Prostate gland (tissue), 2 donors: ENCODE measurements around the gene IL19. TPM values are rescaled to one million over a fixed set of nuclear protein-coding genes. Genes with fewer than 3 reads are reported as not detected.

ENCODE experiments used
- DNase-seq: peaks from one replicate; pipeline ENCODE4 v3.0.0-alpha.2; 2019; ENCODE audit warnings: low spot score
- H3K27ac ChIP-seq, 2 donors: fragments of 200-600 bp; sonication (generic); 2 replicates each; pipeline ENCODE4 v1.5.1; 2017 to 2019
- H3K27me3 ChIP-seq: fragments of 200-600 bp; sonication (generic); replicated peaks from 2 replicates; pipeline ENCODE4 v1.5.1; 2019; ENCODE audit not compliant: insufficient read depth
- H3K36me3 ChIP-seq, 2 donors: fragments of 200-600 bp; sonication (generic); 1 replicate in 1 of 2; 2 replicates in 1 of 2; pipeline versions ENCODE4 v1.5.1 to v1.8.1; 2017 to 2019
- H3K4me1 ChIP-seq: fragments of 200-600 bp; sonication (generic); replicated peaks from 2 replicates; pipeline ENCODE4 v1.5.1; 2019
- H3K4me3 ChIP-seq, 2 donors: fragments of 200-600 bp; sonication (generic); 2 replicates each; pipeline ENCODE4 v1.5.1; 2017 to 2019
- H3K9me3 ChIP-seq: fragments of 200-600 bp; sonication (generic); 2 replicates; pipeline ENCODE4 v1.5.1; 2017
- CTCF ChIP-seq, 4 experiments: fragments of 200-600 bp in 2 of 4; fragments of 450-650 bp in 2 of 4; sonication (generic) in 2 of 4; IDR thresholded peaks; 1 replicate in 3 of 4; 2 replicates in 1 of 4; pipeline ENCODE4 v1.5.1; 2016 to 2019; ENCODE audit warnings: antibody characterized with exemption in 4 of 4, mild to moderate bottlenecking in 2 of 4, moderate library complexity in 2 of 4
- POLR2A ChIP-seq: fragments of 450-650 bp; IDR thresholded peaks from one replicate; pipeline ENCODE4 v1.6.1; 2016; ENCODE audit warnings: antibody characterized with exemption, mild to moderate bottlenecking
- POLR2AphosphoS5 ChIP-seq: sonication (generic); formaldehyde crosslinking; IDR thresholded peaks from one replicate; pipeline ENCODE4 v1.6.1; 2017; ENCODE audit warnings: antibody characterized with exemption
- WGBS: methylation state at CpG from one replicate; pipeline ENCODE4 v1.1.5; 2018; 5-methylcytosine and 5-hydroxymethylcytosine counted together
- intact Hi-C: fragments of 100-400 bp; cut with DNase I; formaldehyde crosslinking; loops from one replicate; pipeline ENCODE4 v1.14.2; 2022
- total RNA-seq, 2 donors: library from RNA; depleted of rRNA; stranded (reverse); fragments of >200 nt; gene quantifications; one replicate each; pipeline ENCODE4 v1.1.0, GENCODE V29; 2016

IL19 gene
- total RNA-seq, 2 donors from 2014 or later = not detected

DNA sequence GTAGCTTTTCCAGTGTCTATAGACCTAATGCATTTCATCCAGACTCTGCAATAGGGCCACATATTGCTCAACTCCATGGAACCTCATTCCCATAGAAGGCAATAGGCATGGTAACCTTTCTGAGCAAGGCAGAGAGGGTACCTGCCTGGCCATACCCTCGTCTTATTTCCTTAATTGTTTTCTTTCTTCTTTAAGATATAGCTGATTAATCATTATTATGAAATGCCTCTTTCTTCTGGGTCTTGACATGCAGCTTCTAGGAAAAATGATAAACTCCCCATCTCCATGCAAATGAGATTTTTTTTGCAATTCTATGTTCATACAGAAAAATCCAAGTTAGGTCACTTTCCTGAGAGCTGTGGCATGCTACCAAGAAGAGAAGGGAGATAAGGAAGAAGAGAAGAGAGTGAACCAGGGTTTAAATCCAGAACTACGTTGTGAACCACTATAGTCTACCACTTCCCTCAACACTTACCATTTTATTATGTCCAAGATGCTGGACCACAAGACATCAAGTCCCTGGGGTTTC, 61.8 kb downstream of the IL19 start:
- no peak overlapping the region for H3K27ac ChIP-seq
- no peak for DNase-seq
- no peak for TF ChIP-seq CTCF (IDR thresholded peaks at IDR 0.05)
- no peak for TF ChIP-seq POLR2AphosphoS5
- TF ChIP-seq POLR2A = no peak
- H3K36me3 ChIP-seq = no peaks in the 10 kb centered on the region
- H3K4me3 ChIP-seq = no peak overlapping the region
- H3K9me3 ChIP-seq = no peaks in the 10 kb centered on the region
- no peaks in the 10 kb centered on the region for H3K4me1 ChIP-seq
- no peaks in the 10 kb centered on the region for H3K27me3 ChIP-seq
- intact Hi-C loops = no loop called here
- 63% methylated on average over 2 of the region's 2 CpGs for WGBS

DNA sequence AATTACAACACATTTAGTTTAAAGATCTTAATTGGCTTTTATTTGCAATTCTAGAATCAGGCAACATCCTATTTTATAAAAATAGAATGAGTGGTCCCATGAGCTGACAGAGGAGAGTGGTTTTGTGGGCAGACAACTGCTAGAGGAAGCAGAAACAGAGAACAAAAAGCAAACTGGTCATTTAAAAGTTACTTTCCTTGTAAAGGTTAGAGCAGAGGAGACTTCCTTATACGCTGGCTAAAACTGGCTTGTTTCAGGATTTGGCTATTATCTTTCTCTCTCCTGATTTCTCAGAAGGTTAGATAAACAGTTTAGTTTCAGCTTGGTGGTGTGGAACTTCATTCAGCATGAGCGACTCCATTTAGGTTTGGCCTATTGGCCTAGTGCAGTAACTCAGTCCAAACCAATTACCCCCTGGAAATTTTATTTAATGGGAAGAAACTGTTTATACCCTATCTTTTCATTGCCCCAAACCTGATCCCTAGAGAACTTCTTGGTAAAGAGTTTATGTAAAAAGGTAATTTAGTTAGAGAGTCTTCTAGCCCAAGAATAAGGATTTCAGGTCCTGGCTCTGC, 62.6 kb downstream of the IL19 start:
- TF ChIP-seq CTCF (IDR thresholded peaks at IDR 0.05) (no peak), POLR2A (no peak), POLR2AphosphoS5 (no peak)
- Histone ChIP-seq H3K27ac (no peak overlapping the region), H3K27me3 (no peaks in the 10 kb centered on the region), H3K9me3 (no peaks in the 10 kb centered on the region), H3K4me3 (no peak overlapping the region), H3K36me3 (no peaks in the 10 kb centered on the region), H3K4me1 (no peaks in the 10 kb centered on the region)
- intact Hi-C loops = no loop called here
- WGBS = 73% methylated on average over 2 of the region's 2 CpGs
- no peak for DNase-seq

DNA sequence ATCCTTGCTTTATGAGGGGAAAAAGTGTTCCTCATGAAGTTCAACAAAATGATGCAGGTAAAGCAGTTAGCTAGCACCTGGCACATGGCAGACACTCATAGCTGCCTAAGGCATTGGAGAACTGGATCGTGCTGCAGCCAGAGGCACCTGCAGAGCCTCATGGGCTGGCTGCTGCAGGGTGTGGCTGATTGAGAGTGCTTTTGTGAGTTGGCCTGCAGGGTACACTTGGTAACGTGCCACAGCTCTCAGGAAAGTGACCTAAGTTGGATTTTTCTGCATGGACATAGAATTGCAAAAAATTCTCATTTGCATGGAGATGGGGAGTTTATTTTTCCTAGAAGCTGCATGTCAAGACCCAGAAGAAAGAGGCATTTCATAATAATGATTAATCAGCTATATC, 63.2 kb downstream of the IL19 start:
- H3K4me1 ChIP-seq = no peaks in the 10 kb centered on the region
- 36% methylated on average over 2 of the region's 2 CpGs for WGBS
- H3K4me3 ChIP-seq = no peak overlapping the region
- TF ChIP-seq CTCF (IDR thresholded peaks at IDR 0.05) (no peak), POLR2A (no peak), POLR2AphosphoS5 (no peak)
- intact Hi-C loops = no loop called here
- H3K36me3 ChIP-seq = no peaks in the 10 kb centered on the region
- H3K9me3 ChIP-seq = no peaks in the 10 kb centered on the region
- H3K27me3 ChIP-seq = no peaks in the 10 kb centered on the region
- no peak overlapping the region for H3K27ac ChIP-seq
- no peak for DNase-seq

DNA sequence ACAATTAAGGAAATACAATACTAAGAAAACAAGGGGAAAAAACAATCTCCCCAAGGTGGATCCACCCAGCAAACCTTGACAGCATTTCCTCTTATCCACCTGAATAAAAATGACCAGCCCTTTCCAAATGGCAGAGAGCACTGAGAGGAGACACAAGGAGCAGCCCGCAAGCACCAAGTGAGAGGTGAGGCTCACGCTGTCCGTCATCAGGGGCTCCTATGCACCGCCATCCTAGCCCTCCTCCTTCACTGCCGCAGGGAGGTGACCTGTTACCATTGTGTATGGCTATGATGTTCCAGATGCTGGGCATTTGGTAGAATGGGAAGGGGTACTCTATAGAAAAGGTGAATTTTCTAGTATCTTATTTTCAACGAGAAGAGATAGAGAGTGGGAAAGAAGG, 63.6 kb downstream of the IL19 start:
- no peak for TF ChIP-seq POLR2A
- TF ChIP-seq POLR2AphosphoS5 = no peak
- no peak for TF ChIP-seq CTCF (IDR thresholded peaks at IDR 0.05)
- Histone ChIP-seq H3K27ac (no peak overlapping the region), H3K4me3 (no peak overlapping the region), H3K27me3 (no peaks in the 10 kb centered on the region), H3K36me3 (no peaks in the 10 kb centered on the region), H3K9me3 (no peaks in the 10 kb centered on the region), H3K4me1 (no peaks in the 10 kb centered on the region)
- 86% methylated on average over 6 of the region's 6 CpGs for WGBS
- DNase-seq = no peak
- intact Hi-C loops = no loop called here

- no peaks in the 10 kb centered on the region for H3K4me1 ChIP-seq
- H3K4me3 ChIP-seq = no peak overlapping the region
- 66% methylated on average over 3 of the region's 3 CpGs for WGBS
- H3K9me3 ChIP-seq = no peaks in the 10 kb centered on the region
- TF ChIP-seq POLR2A (no peak), CTCF (IDR thresholded peaks at IDR 0.05) (no peak), POLR2AphosphoS5 (no peak)
- intact Hi-C loops = no loop called here
- DNase-seq = no peak
- no peak overlapping the region for H3K27ac ChIP-seq
- H3K36me3 ChIP-seq = no peaks in the 10 kb centered on the region
- H3K27me3 ChIP-seq = no peaks in the 10 kb centered on the region
These were observed 64.1 kb downstream of the IL19 start for GRCh38 chr1:206834711-206835110.
